Measurements from ENCODE around the gene TMEM31. TPM values are rescaled to one million over a fixed set of nuclear protein-coding genes. Genes with fewer than 3 reads are reported as not detected.

The TMEM31 gene
- total RNA-seq, 4 donors from 2014 or later = not detected

GRCh38 chrX:103718120-103718519 lies 7.4 kb downstream of the TMEM31 start:
- H3K4me1 ChIP-seq = no peaks in the 10 kb centered on the region
- intact Hi-C loops (cut with DNase I) = no loop called here
- H3K4me3 ChIP-seq = no peak overlapping the region
- DNase-seq = no peak
- no peak for TF ChIP-seq POLR2A (IDR thresholded peaks at IDR 0.05)
- no peak for TF ChIP-seq CTCF (IDR thresholded peaks at IDR 0.05)
- 78 to 93% methylated on average over 4 of the region's 4 CpGs for WGBS, 2 donors
- H3K27ac ChIP-seq = no peak overlapping the region
- no peaks in the 10 kb centered on the region for H3K9me3 ChIP-seq
- no peaks in the 10 kb centered on the region for H3K27me3 ChIP-seq
- H3K36me3 ChIP-seq = no peaks in the 10 kb centered on the region

GRCh38 chrX:103722505-103722904 lies 11.8 kb downstream of the TMEM31 start:
- TF ChIP-seq CTCF (IDR thresholded peaks at IDR 0.05) = no peak
- TF ChIP-seq POLR2A (IDR thresholded peaks at IDR 0.05) = no peak
- WGBS, 2 donors = 20 to 49% methylated on average over 2 to 3 of the region's 3 CpGs
- no peak for DNase-seq
- no peaks in the 10 kb centered on the region for H3K9me3 ChIP-seq
- no peak overlapping the region for H3K27ac ChIP-seq
- peaks cover 0 to 4% (median 0%) of the 10 kb centered on the region in 4 donors for H3K27me3 ChIP-seq
- H3K4me3 ChIP-seq = no peak overlapping the region
- H3K36me3 ChIP-seq = no peaks in the 10 kb centered on the region
- no peaks in the 10 kb centered on the region for H3K4me1 ChIP-seq
- intact Hi-C loops (cut with DNase I) = no loop called here

GRCh38 chrX:103726477-103726876 lies 15.8 kb downstream of the TMEM31 start:
- Histone ChIP-seq H3K4me1 (peaks cover 0 to 8% (median 0%) of the 10 kb centered on the region in 3 donors), H3K9me3 (no peaks in the 10 kb centered on the region), H3K27ac (no peak overlapping the region), H3K4me3 (no peak overlapping the region), H3K36me3 (no peaks in the 10 kb centered on the region), H3K27me3 (peaks cover 0 to 4% (median 0%) of the 10 kb centered on the region in 4 donors)
- WGBS, 2 donors = 60% methylated on average over 1 of the region's 5 CpGs; no CpG with 5 or more reads in 1 of the 2 donors
- no peak for TF ChIP-seq CTCF (IDR thresholded peaks at IDR 0.05)
- no peak for TF ChIP-seq POLR2A (IDR thresholded peaks at IDR 0.05)
- intact Hi-C loops (cut with DNase I) = no loop called here
- DNase-seq = no peak

- Histone ChIP-seq H3K4me3 (no peak overlapping the region), H3K36me3 (no peaks in the 10 kb centered on the region), H3K4me1 (peaks cover 0 to 11% (median 0%) of the 10 kb centered on the region in 3 donors), H3K27me3 (peaks cover 0 to 4% (median 0%) of the 10 kb centered on the region in 4 donors), H3K27ac (no peak overlapping the region), H3K9me3 (no peaks in the 10 kb centered on the region)
- WGBS, 2 donors = no CpG with 5 or more reads among the region's 4 CpGs
- no peak for DNase-seq
- TF ChIP-seq POLR2A (IDR thresholded peaks at IDR 0.05) (no peak), CTCF (IDR thresholded peaks at IDR 0.05) (no peak)
- intact Hi-C loops (cut with DNase I) = no loop called here
Measured at GRCh38 chrX:103727115-103727514, 16.4 kb downstream of the TMEM31 start.

GRCh38 chrX:103729015-103729414 lies 18.3 kb downstream of the TMEM31 start:
- TF ChIP-seq POLR2A (IDR thresholded peaks at IDR 0.05) (no peak), CTCF (IDR thresholded peaks at IDR 0.05) (no peak)
- H3K4me3 ChIP-seq = no peak overlapping the region
- 70 to 76% methylated on average over 2 to 3 of the region's 5 CpGs for WGBS, 2 donors
- intact Hi-C loops (cut with DNase I) = no loop called here
- H3K27me3 ChIP-seq = peaks cover 0 to 4% (median 0%) of the 10 kb centered on the region in 4 donors
- peaks cover 0 to 11% (median 0%) of the 10 kb centered on the region in 3 donors for H3K4me1 ChIP-seq
- H3K9me3 ChIP-seq = no peaks in the 10 kb centered on the region
- DNase-seq = no peak
- H3K27ac ChIP-seq = no peak overlapping the region
- H3K36me3 ChIP-seq = no peaks in the 10 kb centered on the region

All from esophagus squamous epithelium (tissue), 5 donors.